Motor neuron (in vitro differentiated cells): Measurements from ENCODE around the gene ZNRF1. TPM values are rescaled to one million over a fixed set of nuclear protein-coding genes. Genes with fewer than 3 reads are reported as not detected.

Source experiments
- ATAC-seq, 8 experiments: fragments of 200-7000 bp; cut with Tn5 transposase; replicated peaks in 6 of 8; 2 replicates each; pipeline ENCODE4 v1.8.0; 2021; ENCODE audit warnings: mild to moderate bottlenecking in 8 of 8, moderate library complexity in 8 of 8
- H3K27ac ChIP-seq, 2 donors: fragments of 250-450 bp; sonication (Bioruptor Pico); 2 replicates each; pipeline ENCODE4 v1.9.0; 2021; ENCODE audit warnings: antibody characterized with exemption in 2 of 2, mild to moderate bottlenecking in 2 of 2, moderate library complexity in 1 of 2
- H3K4me1 ChIP-seq, 2 donors: fragments of 250-450 bp; sonication (Bioruptor Pico); replicated peaks in 1 of 2; 2 replicates each; pipeline ENCODE4 v1.6.1; 2021; ENCODE audit warnings: antibody characterized with exemption in 2 of 2, mild to moderate bottlenecking in 2 of 2, moderate library complexity in 1 of 2
- H3K4me3 ChIP-seq, 5 donors: fragments of 250-450 bp; sonication (Bioruptor Pico); 2 replicates each; pipeline ENCODE4 v1.9.0; 2021; ENCODE audit warnings: antibody characterized with exemption in 5 of 5, mild to moderate bottlenecking in 5 of 5, moderate library complexity in 4 of 5
- WGBS, 10 experiments: fragments of 450-650 bp; shearing (Covaris generic); methylation state at CpG; one replicate each; pipeline ENCODE4 v1.0.0; 2022; 5-methylcytosine and 5-hydroxymethylcytosine counted together
- in situ Hi-C, 9 experiments: fragments of 400-800 bp; cut with MboI; loops; one replicate each; pipeline ENCODE4 v1.15.0; 2021; ENCODE audit warnings: low sequenced_read_pairs in 9 of 9, low pct_unique_long_range_greater_than_20kb in 2 of 9; ENCODE audit not compliant: unreplicated experiment in 9 of 9
- total RNA-seq, 8 experiments: library from RNA; unstranded; fragments of 300-600 nt; gene quantifications; 2 replicates each; pipeline versions ENCODE4 v1.2.3 to v1.2.4, GENCODE V29; 2022

The ZNRF1 gene
- total RNA-seq, 8 experiments from 2014 or later: 7.7 to 20.2 (median 14.2) TPM

- in situ Hi-C loops: no loop called here
- no peak overlapping the region for H3K27ac ChIP-seq
- H3K4me1 ChIP-seq: no peaks in the 10 kb centered on the region
- no peak for ATAC-seq
- WGBS, 10 experiments: 79 to 100% (median 88%) methylated on average over 1 to 4 of the region's 4 CpGs; no CpG with 5 or more reads in 1 of the 10 experiments
- no peak overlapping the region for H3K4me3 ChIP-seq
Measured at GRCh38 chr16:75058806-75059205, 60.0 kb downstream of the ZNRF1 start.

- WGBS, 10 experiments: 89 to 100% (median 99%) methylated on average over 1 to 5 of the region's 5 CpGs; no CpG with 5 or more reads in 2 of the 10 experiments
- no peaks in the 10 kb centered on the region for H3K4me1 ChIP-seq
- ATAC-seq: no peak
- H3K4me3 ChIP-seq: no peak overlapping the region
- in situ Hi-C loops: no loop called here
- no peak overlapping the region for H3K27ac ChIP-seq
Measured at GRCh38 chr16:75059411-75059810, 60.6 kb downstream of the ZNRF1 start.

- in situ Hi-C loops: no loop called here
- no peak overlapping the region for H3K27ac ChIP-seq
- 50 to 93% (median 75%) methylated on average over 1 to 8 of the region's 8 CpGs; no CpG with 5 or more reads in 1 of the 10 experiments for WGBS, 10 experiments
- H3K4me3 ChIP-seq: no peak overlapping the region
- no peaks in the 10 kb centered on the region for H3K4me1 ChIP-seq
- ATAC-seq: no peak
Measured at GRCh38 chr16:75060723-75061122, 61.9 kb downstream of the ZNRF1 start.

- ATAC-seq: no peak
- Histone ChIP-seq H3K4me1 (no peaks in the 10 kb centered on the region), H3K27ac (no peak overlapping the region), H3K4me3 (no peak overlapping the region)
- in situ Hi-C loops: no loop called here
- WGBS, 10 experiments: 20 to 100% (median 100%) methylated on average over 1 to 3 of the region's 3 CpGs; no CpG with 5 or more reads in 1 of the 10 experiments
Measured at GRCh38 chr16:75061669-75062068, 62.8 kb downstream of the ZNRF1 start.

- Histone ChIP-seq H3K4me3 (no peak overlapping the region), H3K27ac (no peak overlapping the region), H3K4me1 (no peaks in the 10 kb centered on the region)
- in situ Hi-C loops: no loop called here
- no peak for ATAC-seq
- WGBS, 10 experiments: 71 to 100% (median 90%) methylated on average over 3 to 13 of the region's 22 CpGs; no CpG with 5 or more reads in 1 of the 10 experiments
Measured at GRCh38 chr16:75062135-75062975, 63.5 kb downstream of the ZNRF1 start.

GRCh38 chr16:75062976-75063346 lies 64.1 kb downstream of the ZNRF1 start:
- in situ Hi-C loops: no loop called here
- H3K27ac ChIP-seq: no peak overlapping the region
- ATAC-seq: no peak
- H3K4me3 ChIP-seq: no peak overlapping the region
- no peaks in the 10 kb centered on the region for H3K4me1 ChIP-seq
- WGBS, 10 experiments: 75 to 100% (median 94%) methylated on average over 1 to 9 of the region's 9 CpGs; no CpG with 5 or more reads in 2 of the 10 experiments

GRCh38 chr16:75063549-75064088 lies 64.8 kb downstream of the ZNRF1 start:
- no peak for ATAC-seq
- Histone ChIP-seq H3K4me3 (no peak overlapping the region), H3K4me1 (no peaks in the 10 kb centered on the region), H3K27ac (peak overlapping the region in 1 of 2 donors; percentile 26)
- WGBS, 10 experiments: 40 to 100% (median 100%) methylated on average over 1 to 7 of the region's 8 CpGs; no CpG with 5 or more reads in 1 of the 10 experiments
- in situ Hi-C loops: no loop called here

- Histone ChIP-seq H3K4me3 (no peak overlapping the region), H3K27ac (no peak overlapping the region), H3K4me1 (no peaks in the 10 kb centered on the region)
- no peak for ATAC-seq
- in situ Hi-C loops: no loop called here
- 81 to 100% (median 89%) methylated on average over 2 to 12 of the region's 15 CpGs; no CpG with 5 or more reads in 1 of the 10 experiments for WGBS, 10 experiments
Measured at GRCh38 chr16:75064403-75065148, 65.8 kb downstream of the ZNRF1 start.

- no peak overlapping the region for H3K4me3 ChIP-seq
- peak in 1 of 8 experiments; percentile 37 for ATAC-seq
- H3K4me1 ChIP-seq: peaks cover 0 to 1% of the 10 kb centered on the region in 2 donors
- in situ Hi-C loops: no loop called here
- WGBS, 10 experiments: 53 to 100% (median 72%) methylated on average over 2 to 8 of the region's 10 CpGs; no CpG with 5 or more reads in 2 of the 10 experiments
- H3K27ac ChIP-seq: no peak overlapping the region
Measured at GRCh38 chr16:75065149-75065505, 66.3 kb downstream of the ZNRF1 start.

GRCh38 chr16:75065521-75066149 lies 66.8 kb downstream of the ZNRF1 start:
- in situ Hi-C loops: no loop called here
- H3K27ac ChIP-seq: no peak overlapping the region
- H3K4me3 ChIP-seq: no peak overlapping the region
- peak in 3 of 8 experiments; percentile 74 to 96 (median 80) for ATAC-seq
- WGBS, 10 experiments: 55 to 100% (median 93%) methylated on average over 1 to 6 of the region's 7 CpGs
- H3K4me1 ChIP-seq: peaks cover 0 to 4% of the 10 kb centered on the region in 2 donors

GRCh38 chr16:75066861-75067447 lies 68.1 kb downstream of the ZNRF1 start:
- H3K4me1 ChIP-seq: peaks cover 0 to 4% of the 10 kb centered on the region in 2 donors
- no peak for ATAC-seq
- in situ Hi-C loops: no loop called here
- no peak overlapping the region for H3K4me3 ChIP-seq
- no peak overlapping the region for H3K27ac ChIP-seq
- WGBS, 10 experiments: 65 to 100% (median 87%) methylated on average over 2 to 5 of the region's 6 CpGs; no CpG with 5 or more reads in 2 of the 10 experiments
